RCC 7860 (cell line): ENCODE data around the gene PIMREG.

Experiments used
- DNase-seq: peaks from one replicate; pipeline ENCODE4 v3.0.0-alpha.2; 2015; ENCODE audit warnings: low spot score
- FAIRE-seq: peaks from 2 replicates; lab custom pipeline; 2012; peaks lifted over from hg19 to GRCh38; lab: Jason Lieb, UNC

Gene PIMREG

DNA sequence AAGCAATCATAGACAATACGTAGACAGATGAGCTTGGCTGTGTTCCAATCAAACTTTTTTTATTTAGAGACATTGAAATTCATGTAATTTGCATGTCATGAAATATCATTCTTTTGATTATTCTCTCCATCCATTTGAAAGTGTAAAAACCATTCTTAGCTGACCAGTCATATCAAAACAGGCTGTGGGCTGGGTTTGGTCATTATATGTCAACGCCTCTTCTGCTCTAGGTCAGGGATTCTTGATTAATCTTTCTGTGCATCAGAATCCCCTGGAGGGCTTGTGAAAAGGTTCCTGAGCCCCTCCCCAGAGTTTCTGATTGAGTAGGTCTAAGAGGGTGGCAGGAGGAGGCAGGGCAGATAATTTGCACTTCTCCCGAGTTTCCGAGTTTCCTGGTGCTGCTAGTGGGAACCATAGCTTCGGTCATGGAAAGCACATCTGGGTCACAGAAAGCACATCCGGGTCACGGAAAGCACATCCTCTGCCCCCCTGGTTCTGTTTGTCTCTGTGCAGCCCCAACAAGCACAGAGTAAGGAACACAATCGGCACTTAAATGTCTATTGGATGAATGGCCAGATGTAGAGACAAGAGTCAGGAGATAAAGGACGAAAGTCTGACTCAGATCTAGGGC lies 16.4 kb downstream of the PIMREG start:
- no peak for DNase-seq
- FAIRE-seq = no peak

DNA sequence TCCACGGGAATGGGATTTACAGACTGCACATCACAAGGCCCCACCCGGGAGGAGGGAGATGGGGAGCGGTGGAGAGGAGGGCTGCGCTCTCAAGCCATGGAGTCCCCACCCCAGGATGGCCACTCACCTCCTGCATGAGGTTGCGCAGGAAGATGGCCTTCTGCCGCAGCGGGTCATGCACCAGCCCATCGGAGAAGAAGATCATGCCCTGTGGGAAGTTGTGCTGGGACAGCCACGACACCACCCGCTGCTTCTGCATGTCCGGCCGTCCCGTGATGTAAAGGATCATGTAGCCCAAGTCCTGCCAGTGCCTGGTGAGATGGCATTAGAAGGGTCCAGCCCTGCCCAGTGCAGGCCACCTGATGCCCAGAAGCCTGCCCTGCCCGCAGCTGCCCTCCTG lies 17.0 kb downstream of the PIMREG start:
- DNase-seq (no peak), FAIRE-seq (no peak)

DNA sequence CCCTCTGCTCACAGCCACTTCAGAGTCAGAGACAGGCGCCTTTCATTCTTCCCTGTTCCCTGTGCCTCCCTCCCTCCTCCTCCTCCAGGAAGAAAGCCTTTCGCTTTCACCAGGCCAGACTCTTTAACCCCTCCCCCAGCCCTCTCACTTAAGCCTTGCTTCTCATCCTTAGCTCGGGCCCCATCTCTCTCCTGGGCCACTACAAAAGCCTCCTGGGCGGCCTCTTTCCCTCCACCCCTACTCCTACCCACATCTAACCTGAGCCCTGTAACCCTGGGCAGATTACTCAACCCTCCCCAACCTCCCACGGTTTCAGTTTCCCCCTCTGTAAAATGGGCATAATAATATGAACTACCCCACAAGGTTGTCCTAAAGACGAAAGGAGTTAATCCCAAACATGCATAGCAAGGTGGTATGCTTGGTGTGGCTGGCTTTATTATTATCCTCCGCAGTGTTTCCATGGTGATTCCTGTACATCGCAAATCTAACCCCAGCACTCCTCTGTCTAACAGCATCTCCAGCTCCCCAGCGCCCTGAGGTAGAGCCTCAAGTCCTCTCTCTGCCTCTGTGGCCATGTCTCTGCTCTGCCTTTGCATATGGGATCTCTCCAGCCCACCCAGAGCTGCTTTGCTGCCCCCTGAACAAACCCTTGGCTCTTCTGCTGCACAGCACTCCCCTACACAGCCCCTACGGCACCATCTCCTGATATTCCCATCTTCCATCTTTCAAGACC lies 17.7 kb downstream of the PIMREG start:
- DNase-seq = no peak
- no peak for FAIRE-seq

DNA sequence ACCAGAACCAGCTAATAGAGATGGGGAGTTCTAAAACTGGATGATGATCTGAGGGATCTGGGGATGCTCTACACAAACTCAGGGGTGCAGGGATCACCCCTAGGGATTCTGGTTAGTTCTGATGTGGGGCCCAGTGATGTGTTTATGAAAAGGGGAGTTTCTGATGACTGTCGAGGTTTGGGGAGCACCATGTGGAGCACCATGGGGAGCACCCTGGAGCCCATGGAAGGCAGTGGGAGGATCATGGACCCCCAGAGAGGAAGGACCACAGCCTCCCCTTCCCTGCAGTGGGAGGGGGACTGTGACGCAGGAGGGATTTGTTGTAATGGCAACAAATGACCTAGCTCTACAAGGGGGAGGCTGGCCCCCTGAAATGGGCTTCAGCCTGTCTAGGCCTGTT lies 18.4 kb downstream of the PIMREG start:
- FAIRE-seq (no peak), DNase-seq (no peak)

DNA sequence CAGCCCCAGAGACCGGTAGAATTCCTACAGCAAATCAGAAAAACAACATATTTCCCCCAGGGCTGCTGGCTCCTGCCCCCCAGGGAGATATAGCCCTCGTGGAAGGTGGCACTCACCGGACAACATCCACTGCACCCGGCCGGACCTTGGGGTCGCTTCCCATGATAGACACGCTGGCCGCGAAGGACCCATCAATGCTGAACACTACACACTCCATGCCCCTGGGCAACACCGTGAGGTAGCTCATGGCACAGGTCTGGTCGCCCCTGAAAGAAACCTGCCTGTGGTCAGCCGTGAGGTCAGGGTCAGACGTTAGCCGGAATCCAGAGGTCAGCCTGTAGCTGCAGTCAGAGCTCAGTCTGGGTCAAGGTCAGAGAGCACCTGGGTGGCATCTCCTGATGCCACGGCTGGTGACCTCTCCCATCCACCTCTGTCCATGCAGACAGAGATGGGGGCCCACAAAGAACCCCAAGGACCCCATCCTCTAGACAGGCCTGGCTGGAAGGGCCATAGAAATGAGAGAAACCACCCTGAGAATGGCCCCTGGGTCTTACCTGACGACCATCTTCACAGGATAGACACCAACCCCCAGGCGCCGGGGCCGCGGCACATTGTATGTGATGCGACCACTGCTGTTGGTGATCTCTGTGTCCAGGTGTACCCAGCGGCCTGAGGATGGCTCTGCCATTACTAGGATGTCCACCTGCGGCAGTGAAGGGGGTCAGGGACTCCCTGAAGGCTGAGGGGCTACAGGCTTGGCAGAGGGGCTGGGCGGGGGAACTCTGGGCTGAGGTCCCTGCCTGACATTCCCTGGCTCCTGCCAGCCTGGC lies 19.6 kb downstream of the PIMREG start:
- no peak for FAIRE-seq
- no peak for DNase-seq

DNA sequence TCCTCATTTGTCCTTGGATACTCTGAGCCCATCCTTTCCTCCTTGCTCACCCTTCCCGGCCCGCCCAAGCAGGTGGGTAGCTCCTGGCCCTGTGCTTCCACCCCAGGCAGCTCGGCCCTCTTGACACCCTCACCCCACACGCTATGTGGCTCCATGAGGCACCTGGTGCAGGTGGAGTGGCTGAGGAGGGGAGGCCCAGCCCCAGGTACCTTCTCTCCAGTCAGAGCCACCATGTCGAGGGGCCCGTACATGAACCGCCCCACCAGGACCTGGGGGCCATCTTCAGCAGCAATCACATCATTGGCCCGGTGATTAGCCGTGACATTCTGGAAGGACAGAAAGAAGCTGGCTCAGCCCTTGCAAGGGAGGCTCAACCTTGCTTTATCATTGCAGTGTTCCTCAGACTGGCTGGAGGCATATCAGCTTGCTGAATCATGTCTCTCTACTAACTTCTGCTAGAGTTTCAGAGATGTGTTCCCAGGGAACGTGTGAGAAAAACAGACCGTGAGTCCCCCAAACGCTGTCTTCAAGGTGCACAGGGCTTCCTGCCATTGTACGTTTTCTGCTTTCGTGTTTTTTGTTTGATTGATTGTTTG lies 20.3 kb downstream of the PIMREG start:
- FAIRE-seq (no peak), DNase-seq (no peak)

DNA sequence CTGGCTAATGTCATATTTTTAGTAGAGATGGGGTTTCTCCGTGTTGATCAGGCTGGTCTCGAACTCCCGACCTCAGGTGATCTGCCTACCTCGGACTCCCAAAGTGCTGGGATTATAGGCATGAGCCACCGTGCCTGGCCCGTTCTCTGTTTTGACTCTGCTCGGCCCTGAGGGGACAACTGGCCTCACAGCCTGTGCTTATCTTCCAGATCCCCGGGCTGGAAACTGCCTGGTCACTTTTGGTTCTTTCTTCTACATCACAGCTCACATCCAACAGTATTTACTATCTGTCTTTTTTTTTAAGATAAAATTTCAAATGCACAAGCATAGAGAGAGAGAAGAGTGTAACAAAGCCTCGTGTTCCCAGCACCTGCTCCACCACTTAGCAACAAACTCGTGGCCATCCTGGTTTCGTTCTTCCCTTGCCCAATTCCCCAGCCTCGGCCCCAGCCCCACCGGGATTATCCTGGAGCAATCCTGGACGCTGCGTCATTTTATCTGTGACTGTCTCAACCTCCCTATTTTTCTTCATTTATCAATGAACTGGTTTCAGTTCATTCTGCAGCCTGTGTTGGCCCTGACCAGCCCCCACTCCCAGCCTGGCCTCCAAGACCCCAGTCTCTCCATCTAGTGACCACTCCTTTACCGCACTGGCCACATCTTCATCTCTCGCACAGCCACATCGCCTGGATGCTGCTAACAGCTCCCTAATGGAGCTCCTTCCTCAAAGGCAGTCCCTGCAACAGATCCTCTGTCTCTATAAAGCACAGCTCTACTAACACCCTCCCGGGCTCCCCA lies 21.1 kb downstream of the PIMREG start:
- FAIRE-seq (no peak), DNase-seq (no peak)

DNA sequence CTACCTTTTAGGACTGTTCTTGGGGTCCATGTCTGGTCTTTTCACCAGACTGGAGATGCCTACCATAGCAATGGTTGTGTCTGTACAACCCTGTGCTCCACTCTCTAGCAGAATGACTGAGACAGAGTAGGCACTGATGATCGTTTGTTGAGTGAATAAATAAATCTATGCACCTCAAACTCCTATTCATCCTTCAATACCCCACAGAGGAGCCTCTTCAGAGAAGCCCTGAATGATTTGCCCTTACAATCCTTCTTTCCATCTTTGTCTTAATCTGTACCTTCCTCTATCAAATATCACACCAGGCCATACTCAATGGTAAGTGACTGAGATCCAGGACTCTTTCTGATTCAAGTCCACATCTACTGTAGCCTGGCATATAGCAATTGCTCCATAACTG lies 23.3 kb downstream of the PIMREG start:
- DNase-seq = no peak
- FAIRE-seq = no peak

DNA sequence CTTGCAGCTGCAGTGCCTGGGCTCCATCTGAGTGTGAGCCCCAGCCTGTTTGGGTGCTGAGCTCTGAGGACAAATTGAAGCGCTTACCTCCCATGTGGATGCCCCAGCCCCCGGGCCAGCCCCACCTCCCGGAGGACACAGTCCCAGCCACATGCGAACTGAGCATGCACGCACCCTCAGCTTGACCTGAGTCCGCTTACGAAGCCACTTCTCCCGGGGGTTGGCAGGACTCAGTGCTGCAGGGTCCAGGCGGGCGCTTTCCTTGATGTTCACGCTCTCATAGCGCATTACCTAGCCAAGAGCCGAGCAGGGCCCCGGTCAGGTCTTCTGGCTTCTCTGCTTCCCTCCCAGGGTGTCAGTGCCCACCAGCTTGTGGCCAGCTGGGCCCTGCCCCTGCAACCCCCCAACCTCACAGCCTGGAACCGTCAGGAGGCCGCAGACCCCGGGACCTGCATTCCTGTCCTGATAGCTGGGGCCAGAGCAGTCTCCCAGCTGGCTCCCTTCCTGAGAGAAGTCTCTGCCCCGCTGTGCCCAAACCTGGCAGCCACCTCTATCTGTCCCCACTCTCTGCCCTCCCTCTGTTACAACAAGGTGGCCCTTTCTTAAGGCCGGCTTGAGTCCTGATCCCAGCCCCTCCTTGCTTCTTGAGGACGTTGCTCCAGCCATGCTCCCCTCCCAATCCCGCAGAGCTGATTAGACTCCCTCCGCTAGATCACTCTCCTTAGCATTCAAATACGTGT lies 24.0 kb downstream of the PIMREG start:
- DNase-seq (no peak), FAIRE-seq (no peak)

DNA sequence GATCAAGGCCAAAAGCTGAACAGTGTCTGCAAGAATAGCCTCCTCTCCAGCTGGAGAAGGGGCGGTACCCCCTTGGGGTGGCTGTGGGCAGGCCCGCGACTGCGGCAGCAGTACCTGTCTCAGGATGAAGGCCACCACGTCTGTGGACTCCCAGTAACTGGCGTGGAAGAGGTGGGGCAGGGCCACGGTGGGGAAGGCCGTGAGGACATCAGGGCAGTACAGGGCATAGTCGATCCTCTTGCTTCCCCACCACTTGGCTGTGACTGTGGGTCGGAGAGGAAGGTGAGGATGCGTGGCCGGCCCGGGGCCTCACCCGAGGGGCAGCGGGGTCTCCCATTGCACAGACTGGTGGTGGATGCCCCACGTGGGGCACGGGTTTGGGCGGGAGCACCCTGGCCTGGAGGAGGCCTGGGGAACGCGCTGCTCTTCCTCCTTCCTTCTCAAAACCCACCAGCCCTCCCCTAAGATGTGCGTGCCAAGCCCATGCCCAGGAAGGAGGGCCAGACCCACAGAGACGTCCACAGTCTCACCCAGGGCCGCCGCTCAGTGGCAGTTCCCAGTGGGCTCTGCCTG lies 26.0 kb downstream of the PIMREG start:
- DNase-seq (no peak), FAIRE-seq (no peak)

DNA sequence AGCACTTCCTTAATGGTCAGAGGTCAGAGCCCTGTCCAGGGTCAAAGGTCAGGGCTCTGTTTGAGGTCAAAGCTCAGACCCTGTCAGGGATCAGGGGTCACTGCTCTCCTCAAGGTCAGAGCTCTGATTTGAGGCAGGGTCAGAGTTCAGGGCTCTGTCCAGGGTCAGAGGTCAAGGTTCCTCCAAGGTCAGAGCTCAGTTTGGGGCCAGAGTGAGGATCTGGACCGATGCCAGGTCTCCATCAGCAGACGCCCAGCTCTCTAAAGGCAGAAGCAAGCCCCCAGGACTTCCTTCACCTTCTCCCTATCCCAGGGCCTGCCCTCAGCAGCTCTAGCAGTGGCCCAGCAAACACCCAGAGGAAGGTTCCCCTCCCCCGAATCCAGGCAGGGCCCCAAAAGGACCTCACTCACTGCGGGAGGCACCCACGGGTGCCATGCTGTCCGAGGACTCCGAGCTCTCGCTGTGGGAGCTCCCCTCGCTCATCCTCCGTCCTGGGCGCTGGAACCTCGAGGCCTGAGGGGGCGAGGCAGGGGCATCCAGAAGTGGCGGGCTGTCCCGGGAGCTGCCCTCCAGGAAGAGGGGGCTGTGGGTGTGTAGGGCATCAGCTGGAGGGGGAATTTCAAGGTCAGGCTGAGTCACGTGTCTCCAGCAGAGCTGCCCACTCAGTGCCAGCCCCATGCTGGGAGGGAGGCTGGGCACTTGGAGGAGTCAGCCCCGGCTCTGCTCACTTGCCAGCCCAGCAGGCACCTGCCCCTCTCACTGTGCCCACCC lies 26.7 kb downstream of the PIMREG start:
- no peak for FAIRE-seq
- DNase-seq = no peak

DNA sequence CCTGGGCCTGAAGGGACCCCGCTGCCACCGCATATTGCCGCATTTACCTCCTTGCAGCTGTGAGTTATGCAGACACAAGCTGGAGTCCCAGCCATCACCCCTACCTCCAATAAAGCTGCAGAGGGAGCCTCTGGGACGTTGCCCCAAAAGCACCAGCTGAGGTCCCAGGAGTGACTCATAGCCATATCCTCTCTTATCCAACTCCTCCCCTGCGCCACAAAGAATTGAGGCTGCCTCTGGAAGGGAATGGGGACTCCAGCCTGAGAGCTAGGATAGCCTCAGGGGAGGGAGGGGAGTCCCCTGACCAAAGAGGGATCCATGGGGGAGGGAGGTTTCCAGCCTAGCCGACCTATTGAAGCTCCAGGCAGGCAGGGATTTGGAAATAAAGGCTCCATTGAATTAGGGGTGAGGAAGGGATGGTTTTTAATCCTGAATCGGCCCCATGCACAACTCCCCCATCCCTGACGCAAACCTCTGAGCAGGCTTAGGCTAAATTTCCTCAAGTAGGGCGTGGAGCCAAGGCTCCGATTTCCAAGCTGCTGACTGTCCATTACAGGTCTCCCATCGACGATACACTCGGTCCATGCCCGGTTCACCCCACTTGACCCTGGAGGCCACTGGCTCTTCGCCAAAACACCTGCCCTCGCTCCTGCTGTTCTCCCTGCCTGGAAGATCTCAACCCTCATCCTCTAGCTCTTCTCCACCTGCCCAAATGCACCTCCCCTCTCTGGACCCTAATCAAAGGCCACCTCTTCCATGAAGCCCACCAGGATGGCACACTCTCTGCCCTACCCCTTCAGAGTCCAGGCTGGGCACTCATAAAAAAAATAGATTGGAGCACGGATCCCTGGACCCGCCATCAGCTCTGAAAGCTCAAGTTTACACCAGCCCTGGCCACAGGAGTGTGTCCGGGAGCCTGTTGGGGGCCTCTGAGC lies 27.5 kb downstream of the PIMREG start:
- DNase-seq (peak; percentile 49), FAIRE-seq (no peak)

DNA sequence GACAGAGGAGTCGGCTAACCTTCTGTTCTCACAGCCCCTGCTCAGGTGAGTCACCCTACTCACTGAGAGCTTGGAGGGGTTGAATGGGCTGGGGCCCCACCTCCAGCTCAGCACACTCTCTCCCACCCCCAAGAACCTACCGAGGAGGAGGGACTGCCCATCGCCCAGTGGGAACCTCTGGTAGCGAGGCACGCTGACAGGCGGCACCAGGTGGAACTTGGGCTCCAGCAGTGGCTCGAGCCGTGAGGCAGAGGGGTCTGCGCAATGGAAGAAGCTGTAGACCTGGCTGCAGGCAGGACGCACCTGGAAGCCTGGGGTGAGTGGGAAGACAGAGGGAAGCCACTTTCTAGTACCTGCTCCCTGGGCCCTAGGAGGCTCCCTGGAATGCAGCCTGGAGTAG lies 28.3 kb downstream of the PIMREG start:
- DNase-seq (no peak), FAIRE-seq (no peak)

DNA sequence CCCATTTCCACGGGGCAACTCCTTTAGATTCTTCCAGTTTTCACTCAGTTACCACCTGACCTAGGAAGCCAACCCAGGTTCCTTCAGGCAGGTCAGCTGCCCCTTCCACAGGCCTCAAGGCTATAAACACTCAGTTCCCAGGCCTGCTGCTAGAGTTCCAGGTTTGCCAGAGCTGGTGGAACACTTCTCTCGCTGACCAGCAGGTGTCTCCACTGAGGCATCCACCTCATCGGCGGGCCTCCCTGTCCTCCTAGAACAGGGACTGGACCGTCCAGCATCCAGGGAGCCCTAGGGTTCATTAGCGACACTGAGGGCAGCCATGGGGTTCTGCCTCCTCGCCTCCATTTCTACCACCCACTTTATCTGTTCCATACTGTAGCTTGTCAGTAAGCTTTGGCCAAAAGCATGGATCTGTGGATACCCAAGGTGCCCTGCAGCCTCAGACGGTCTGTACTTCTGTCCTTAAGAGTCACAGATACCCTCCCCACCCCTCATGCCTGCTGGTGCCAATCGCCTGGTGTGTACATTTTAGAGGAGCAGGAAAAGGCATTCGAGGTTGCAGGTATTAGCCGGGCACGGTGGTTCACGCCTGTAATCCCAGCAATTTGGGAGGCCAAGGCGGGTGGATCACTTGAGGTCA lies 29.0 kb downstream of the PIMREG start:
- DNase-seq = peak; percentile 62
- peak; percentile 4 for FAIRE-seq

DNA sequence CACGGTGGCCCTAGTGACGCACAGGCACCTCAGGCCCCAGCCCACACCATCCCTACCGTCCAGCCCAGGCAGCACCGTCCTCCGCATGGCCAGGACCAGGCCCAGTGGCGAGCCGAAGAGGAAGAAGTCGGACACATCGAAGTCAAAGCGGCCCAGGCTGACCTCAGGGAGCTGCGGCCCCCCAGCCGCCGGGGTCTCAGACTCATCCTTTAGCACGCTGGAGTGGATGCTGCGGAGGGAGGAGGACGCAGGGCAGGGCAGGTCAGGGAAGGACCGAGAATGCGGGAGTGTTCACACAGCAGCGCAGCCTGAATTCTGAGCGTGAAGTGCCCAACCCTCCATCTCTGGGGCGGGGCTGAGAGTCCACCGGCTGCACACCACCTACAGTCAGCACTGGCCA lies 30.1 kb downstream of the PIMREG start:
- FAIRE-seq = no peak
- DNase-seq = no peak

DNA sequence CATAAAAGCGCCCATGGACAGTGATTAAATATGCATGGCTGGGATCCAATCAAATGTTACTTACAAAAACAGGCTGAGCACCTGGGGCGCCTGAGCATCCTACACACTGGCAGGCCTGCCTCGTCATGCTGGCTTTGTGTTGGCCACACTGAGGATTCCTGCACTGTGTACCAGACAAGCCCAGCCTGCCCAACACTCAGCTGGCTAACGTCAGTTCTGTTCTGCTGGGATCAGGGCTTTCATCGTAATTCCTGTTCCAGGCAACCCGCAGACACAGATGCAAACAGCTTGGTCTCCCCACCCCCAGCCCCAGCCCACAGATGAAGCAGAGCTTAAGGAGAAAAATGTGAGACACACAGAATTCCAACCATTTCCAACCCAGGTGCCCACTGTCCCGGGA lies 30.7 kb downstream of the PIMREG start:
- FAIRE-seq (no peak), DNase-seq (no peak)

DNA sequence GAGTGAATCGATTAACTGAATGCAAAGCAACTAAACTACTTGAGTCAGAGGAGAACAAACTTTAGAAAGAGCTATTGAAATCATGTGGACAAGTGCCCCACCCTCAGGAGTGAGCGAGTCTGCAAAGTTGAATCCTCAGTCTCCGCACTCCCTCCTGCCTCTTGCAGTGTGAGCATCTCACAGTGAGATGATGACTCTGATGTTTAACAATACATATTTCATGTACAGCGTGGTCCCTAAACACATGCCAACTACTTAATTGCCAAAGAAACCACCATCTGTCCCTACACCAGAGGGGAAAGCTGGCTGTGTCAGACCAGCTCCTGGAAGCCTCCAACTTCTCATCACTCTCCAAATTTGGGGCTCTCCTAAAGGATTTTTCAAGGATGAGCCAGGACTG lies 31.2 kb downstream of the PIMREG start:
- no peak for DNase-seq
- no peak for FAIRE-seq
